ENCODE data around the gene ANAPC2.
A peak's percentile ranks its signal among the peaks of the same experiment; 100 is the strongest.

The ANAPC2 gene

GRCh38 chr9:137234758-137235423 lies 46.5 kb upstream of the ANAPC2 start:
- TF ChIP-seq POLR2A (IDR thresholded peaks at IDR 0.05; ENCODE audit: extremely low read depth, insufficient read length) (no peak), MYC (IDR thresholded peaks at IDR 0.05; ENCODE audit: low read depth, low read length) (no peak), CTCF (IDR thresholded peaks at IDR 0.05; ENCODE audit: low read depth, low read length) (no peak), MAX (IDR thresholded peaks at IDR 0.05; ENCODE audit: low read depth, low read length) (no peak)
- DNase-seq (ENCODE audit: low read depth), result peak; percentile 87

GRCh38 chr9:137234055-137234697 lies 45.8 kb upstream of the ANAPC2 start:
- DNase-seq (ENCODE audit: low read depth), result peak; percentile 70
- H3K4me3 ChIP-seq (ENCODE audit: low read depth, low read length), result no peak overlapping the region
- TF ChIP-seq POLR2A (IDR thresholded peaks at IDR 0.05; ENCODE audit: extremely low read depth, insufficient read length), result no peak
- TF ChIP-seq MAX (IDR thresholded peaks at IDR 0.05; ENCODE audit: low read depth, low read length), result peak; percentile 41; the same call in 1 of the 2 replicates

More at GRCh38 chr9:137234758-137235423, 46.5 kb upstream of the ANAPC2 start:
- H3K4me3 ChIP-seq (ENCODE audit: low read depth, low read length), result no peak overlapping the region

- no peak overlapping the region for H3K4me3 ChIP-seq (ENCODE audit: low read depth, low read length)
- DNase-seq (ENCODE audit: low read depth), result no peak
- TF ChIP-seq POLR2A (IDR thresholded peaks at IDR 0.05; ENCODE audit: extremely low read depth, insufficient read length), result no peak
- no peak for TF ChIP-seq MYC (IDR thresholded peaks at IDR 0.05; ENCODE audit: low read depth, low read length)
- TF ChIP-seq MAX (IDR thresholded peaks at IDR 0.05; ENCODE audit: low read depth, low read length), result no peak
- TF ChIP-seq CTCF (IDR thresholded peaks at IDR 0.05; ENCODE audit: low read depth, low read length), result no peak
Observed at GRCh38 chr9:137233143-137233980, 45.0 kb upstream of the ANAPC2 start.

GRCh38 chr9:137232510-137232909 lies 44.1 kb upstream of the ANAPC2 start:
- TF ChIP-seq MAX (IDR thresholded peaks at IDR 0.05; ENCODE audit: low read depth, low read length) (no peak), POLR2A (IDR thresholded peaks at IDR 0.05; ENCODE audit: extremely low read depth, insufficient read length) (no peak), MYC (IDR thresholded peaks at IDR 0.05; ENCODE audit: low read depth, low read length) (no peak), CTCF (IDR thresholded peaks at IDR 0.05; ENCODE audit: low read depth, low read length) (no peak)
- no peak for DNase-seq (ENCODE audit: low read depth)
- no peak overlapping the region for H3K4me3 ChIP-seq (ENCODE audit: low read depth, low read length)

GRCh38 chr9:137232101-137232500 lies 43.7 kb upstream of the ANAPC2 start:
- no peak overlapping the region for H3K4me3 ChIP-seq (ENCODE audit: low read depth, low read length)
- no peak for TF ChIP-seq MAX (IDR thresholded peaks at IDR 0.05; ENCODE audit: low read depth, low read length)
- no peak for TF ChIP-seq POLR2A (IDR thresholded peaks at IDR 0.05; ENCODE audit: extremely low read depth, insufficient read length)
- TF ChIP-seq MYC (IDR thresholded peaks at IDR 0.05; ENCODE audit: low read depth, low read length), result no peak
- TF ChIP-seq CTCF (IDR thresholded peaks at IDR 0.05; ENCODE audit: low read depth, low read length), result no peak
- DNase-seq (ENCODE audit: low read depth), result no peak
